ENCODE measurements around the gene RBM39.
"Not testable (repeated sequence)": the region's sequence is repeated elsewhere in the genome, so short reads cannot be mapped to it uniquely, and the experiment has no call there.

GRCh38 chr20:35685368-35685767, 56.7 kb downstream of the RBM39 start:
- TF ChIP-seq CTCF (IDR thresholded peaks at IDR 0.05); POLR2A (IDR thresholded peaks at IDR 0.05; ENCODE audit: low read depth); EP300 (IDR thresholded peaks at IDR 0.05); POLR2AphosphoS5 (IDR thresholded peaks at IDR 0.05): not testable (repeated sequence)
